Large intestine (tissue), 3 donors: ENCODE data around the gene CXXC5. TPM values are rescaled to one million over a fixed set of nuclear protein-coding genes. Genes with fewer than 3 reads are reported as not detected.
"Not testable (repeated sequence)": the region's sequence is repeated elsewhere in the genome, so short reads cannot be mapped to it uniquely, and the experiment has no call there.

Source experiments
- DNase-seq, 2 donors: peaks; one replicate each; pipeline versions ENCODE4 v3.0.0 to v3.0.0-alpha.2; 2013
- H3K27ac ChIP-seq: one replicate; pipeline ENCODE4 v1.5.1; 2013; ENCODE audit warnings: low read length
- H3K27me3 ChIP-seq: 2 replicates; pipeline ENCODE4 v1.6.1; 2013; ENCODE audit warnings: low read length; ENCODE audit not compliant: control insufficient read depth, insufficient read depth
- H3K36me3 ChIP-seq: 2 replicates; pipeline ENCODE4 v1.6.1; 2013; ENCODE audit warnings: low read length; ENCODE audit not compliant: control insufficient read depth, insufficient read depth
- H3K4me1 ChIP-seq: one replicate; pipeline ENCODE4 v1.6.1; 2013; ENCODE audit warnings: low read length; ENCODE audit not compliant: control insufficient read depth, insufficient read depth
- H3K4me3 ChIP-seq: one replicate; pipeline ENCODE4 v1.5.1; 2013; ENCODE audit warnings: low read length
- H3K9me3 ChIP-seq: one replicate; pipeline ENCODE4 v1.6.1; 2013; ENCODE audit warnings: mild to moderate bottlenecking, low read depth, low read length, moderate library complexity; ENCODE audit not compliant: control insufficient read depth
- WGBS: methylation state at CpG from one replicate; pipeline ENCODE4 v1.1.5; 2013; ENCODE audit warnings: low lambda C conversion rate; ENCODE audit not compliant: insufficient coverage; 5-methylcytosine and 5-hydroxymethylcytosine counted together
- polyA plus RNA-seq: library from polyadenylated mRNA; unstranded; fragments of 120-200 nt; gene quantifications from one replicate; pipeline ENCODE4 v1.2.1, GENCODE V29; 2013

The CXXC5 gene
- polyA plus RNA-seq, 1 donor, result 70.3 TPM

GRCh38 chr5:139717221-139717620 is 69.1 kb downstream of the CXXC5 start:
- no peaks in the 10 kb centered on the region for H3K4me1 ChIP-seq
- WGBS, result no CpG with 5 or more reads among the region's 8 CpGs
- H3K36me3 ChIP-seq, result no peaks in the 10 kb centered on the region
- H3K9me3 ChIP-seq, result no peaks in the 10 kb centered on the region
- no peaks in the 10 kb centered on the region for H3K27me3 ChIP-seq
- no peak overlapping the region for H3K4me3 ChIP-seq
- no peak for DNase-seq
- no peak overlapping the region for H3K27ac ChIP-seq

- H3K4me1 ChIP-seq, H3K4me3 ChIP-seq, H3K27me3 ChIP-seq, DNase-seq, H3K9me3 ChIP-seq, H3K27ac ChIP-seq, H3K36me3 ChIP-seq: not testable (repeated sequence)
- WGBS, result 100% methylated on average over 1 of the region's 2 CpGs
Observed at GRCh38 chr5:139718403-139718802, 70.3 kb downstream of the CXXC5 start.

- not testable (repeated sequence) for H3K27me3 ChIP-seq, H3K4me1 ChIP-seq, H3K27ac ChIP-seq, H3K9me3 ChIP-seq, DNase-seq, H3K36me3 ChIP-seq, H3K4me3 ChIP-seq
- no CpG with 5 or more reads among the region's 3 CpGs for WGBS
Observed at GRCh38 chr5:139719970-139720369, 71.8 kb downstream of the CXXC5 start.

GRCh38 chr5:139723986-139724587 is 75.9 kb downstream of the CXXC5 start:
- H3K27me3 ChIP-seq, result no peaks in the 10 kb centered on the region
- 100% methylated on average over 1 of the region's 4 CpGs for WGBS
- H3K9me3 ChIP-seq, result no peaks in the 10 kb centered on the region
- H3K4me1 ChIP-seq, result peaks cover 8% of the 10 kb centered on the region
- H3K36me3 ChIP-seq, result no peaks in the 10 kb centered on the region
- H3K27ac ChIP-seq, result no peak overlapping the region
- no peak for DNase-seq
- no peak overlapping the region for H3K4me3 ChIP-seq

- no peak overlapping the region for H3K27ac ChIP-seq
- no peak overlapping the region for H3K4me3 ChIP-seq
- H3K36me3 ChIP-seq, result no peaks in the 10 kb centered on the region
- H3K9me3 ChIP-seq, result no peaks in the 10 kb centered on the region
- peaks cover 8% of the 10 kb centered on the region for H3K4me1 ChIP-seq
- WGBS, result no CpG with 5 or more reads among the region's 13 CpGs
- H3K27me3 ChIP-seq, result no peaks in the 10 kb centered on the region
- DNase-seq, result peak in 1 of 2 donors; percentile 66
Observed at GRCh38 chr5:139725073-139725830, 77.1 kb downstream of the CXXC5 start.

GRCh38 chr5:139726248-139726647 is 78.1 kb downstream of the CXXC5 start:
- DNase-seq, result no peak

GRCh38 chr5:139727615-139728014 is 79.5 kb downstream of the CXXC5 start:
- H3K27ac ChIP-seq, DNase-seq, H3K27me3 ChIP-seq, H3K4me3 ChIP-seq, H3K36me3 ChIP-seq, H3K4me1 ChIP-seq, H3K9me3 ChIP-seq: not testable (repeated sequence)
- WGBS, result no CpG with 5 or more reads among the region's 9 CpGs

More at GRCh38 chr5:139726248-139726647, 78.1 kb downstream of the CXXC5 start:
- Histone ChIP-seq H3K27ac (no peak overlapping the region), H3K9me3 (no peaks in the 10 kb centered on the region), H3K4me3 (no peak overlapping the region), H3K4me1 (peaks cover 8% of the 10 kb centered on the region), H3K36me3 (no peaks in the 10 kb centered on the region), H3K27me3 (no peaks in the 10 kb centered on the region)
- no CpG with 5 or more reads among the region's 3 CpGs for WGBS

GRCh38 chr5:139731281-139731680 is 83.1 kb downstream of the CXXC5 start:
- no peak for DNase-seq
- H3K4me1 ChIP-seq, result peaks cover 15% of the 10 kb centered on the region
- H3K9me3 ChIP-seq, result no peaks in the 10 kb centered on the region
- no CpG with 5 or more reads among the region's 3 CpGs for WGBS
- no peaks in the 10 kb centered on the region for H3K36me3 ChIP-seq
- H3K27ac ChIP-seq, result no peak overlapping the region
- no peaks in the 10 kb centered on the region for H3K27me3 ChIP-seq
- no peak overlapping the region for H3K4me3 ChIP-seq

GRCh38 chr5:139732019-139732418 is 83.9 kb downstream of the CXXC5 start:
- Histone ChIP-seq H3K27ac (no peak overlapping the region), H3K36me3 (no peaks in the 10 kb centered on the region), H3K27me3 (no peaks in the 10 kb centered on the region), H3K4me1 (peaks cover 15% of the 10 kb centered on the region), H3K4me3 (no peak overlapping the region), H3K9me3 (no peaks in the 10 kb centered on the region)
- DNase-seq, result no peak
- WGBS, result 80% methylated on average over 1 of the region's 2 CpGs

GRCh38 chr5:139733010-139733688 is 85.0 kb downstream of the CXXC5 start:
- Histone ChIP-seq H3K27ac (peak overlapping the region; percentile 69), H3K9me3 (no peaks in the 10 kb centered on the region), H3K36me3 (no peaks in the 10 kb centered on the region), H3K27me3 (no peaks in the 10 kb centered on the region), H3K4me3 (no peak overlapping the region), H3K4me1 (peaks cover 15% of the 10 kb centered on the region)
- no CpG with 5 or more reads among the region's 12 CpGs for WGBS
- no peak for DNase-seq
